Spleen (tissue), 7 donors: ENCODE measurements around the gene SPDYE6.
A peak's percentile ranks its signal among the peaks of the same experiment; 100 is the strongest.

Source experiments
- POLR2A ChIP-seq, 3 donors: fragments of 450-650 bp; IDR thresholded peaks; one replicate each; pipeline ENCODE4 v1.5.1; 2017; ENCODE audit warnings: antibody characterized with exemption in 3 of 3, mild to moderate bottlenecking in 1 of 3
- POLR2AphosphoS5 ChIP-seq, 3 donors: sonication (generic); formaldehyde crosslinking; IDR thresholded peaks; one replicate each; pipeline ENCODE4 v1.5.1; 2017; ENCODE audit warnings: antibody characterized with exemption in 3 of 3
- TF ChIP-seq, protein P1 (sequence below), 11 experiments: fragments of 200-600 bp in 7 of 11; fragments of 450-650 bp in 4 of 11; sonication (generic) in 4 of 11; IDR thresholded peaks in 8 of 11; conservative IDR thresholded peaks in 3 of 11; 1 replicate in 7 of 11; 2 replicates in 4 of 11; pipeline versions ENCODE4 v1.4.0 to v1.8.0; 2016 to 2021; ENCODE audit warnings: antibody characterized with exemption in 11 of 11, inconsistent platforms in 4 of 11, mild to moderate bottlenecking in 1 of 11
- donor health status: DM: no; HTN: no; CAD: no; lungs with moderate emphysema.
- donor health status: DM: no; HTN: no; CAD: no.
- donor health status: DM: no; HTN: no; CAD: no.

DNA sequence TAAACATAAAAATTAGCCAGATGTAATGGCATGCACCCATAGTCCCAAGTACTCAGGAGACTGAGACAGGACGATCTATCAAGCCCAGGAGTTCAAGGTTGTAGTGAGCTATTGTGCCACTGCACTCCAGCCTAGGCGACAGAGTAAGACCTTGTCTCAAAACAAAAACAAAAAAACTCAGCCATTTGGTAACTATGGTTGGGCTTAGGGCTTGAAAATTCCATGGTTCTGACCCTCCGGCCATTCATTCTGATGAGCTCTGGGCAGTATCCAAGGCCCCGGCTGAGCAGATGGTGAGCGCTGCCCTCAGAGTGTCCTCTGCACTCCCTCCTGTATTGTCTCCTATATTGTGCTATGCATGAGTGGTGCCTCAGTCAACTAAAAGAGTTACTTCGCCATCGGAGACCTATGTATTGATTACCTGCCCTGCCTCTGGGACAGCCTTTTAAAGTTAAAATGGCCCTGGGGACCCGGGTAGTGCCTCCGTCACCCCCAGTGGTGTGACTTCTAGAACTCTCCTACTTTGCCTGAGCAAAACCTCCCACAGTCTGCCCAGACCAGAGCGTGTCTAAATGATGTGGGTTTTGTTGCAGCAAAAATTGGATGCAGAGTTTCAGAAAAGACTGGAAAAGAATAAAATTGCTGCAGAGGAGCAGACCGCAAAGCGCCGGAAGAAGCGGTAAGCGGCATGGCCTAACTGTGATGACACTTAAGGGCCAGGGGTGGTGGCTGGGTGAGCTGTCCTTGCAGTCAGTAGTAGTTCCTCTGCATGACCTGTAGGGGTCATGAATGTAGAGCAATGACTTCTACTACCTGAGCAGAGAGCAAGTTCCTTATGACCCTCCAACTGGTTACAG, 48.0 kb upstream of the SPDYE6 start:
- TF ChIP-seq POLR2AphosphoS5 (IDR thresholded peaks at IDR 0.05): peak in 1 of 3 donors; percentile 59
- TF ChIP-seq, protein P1, sequence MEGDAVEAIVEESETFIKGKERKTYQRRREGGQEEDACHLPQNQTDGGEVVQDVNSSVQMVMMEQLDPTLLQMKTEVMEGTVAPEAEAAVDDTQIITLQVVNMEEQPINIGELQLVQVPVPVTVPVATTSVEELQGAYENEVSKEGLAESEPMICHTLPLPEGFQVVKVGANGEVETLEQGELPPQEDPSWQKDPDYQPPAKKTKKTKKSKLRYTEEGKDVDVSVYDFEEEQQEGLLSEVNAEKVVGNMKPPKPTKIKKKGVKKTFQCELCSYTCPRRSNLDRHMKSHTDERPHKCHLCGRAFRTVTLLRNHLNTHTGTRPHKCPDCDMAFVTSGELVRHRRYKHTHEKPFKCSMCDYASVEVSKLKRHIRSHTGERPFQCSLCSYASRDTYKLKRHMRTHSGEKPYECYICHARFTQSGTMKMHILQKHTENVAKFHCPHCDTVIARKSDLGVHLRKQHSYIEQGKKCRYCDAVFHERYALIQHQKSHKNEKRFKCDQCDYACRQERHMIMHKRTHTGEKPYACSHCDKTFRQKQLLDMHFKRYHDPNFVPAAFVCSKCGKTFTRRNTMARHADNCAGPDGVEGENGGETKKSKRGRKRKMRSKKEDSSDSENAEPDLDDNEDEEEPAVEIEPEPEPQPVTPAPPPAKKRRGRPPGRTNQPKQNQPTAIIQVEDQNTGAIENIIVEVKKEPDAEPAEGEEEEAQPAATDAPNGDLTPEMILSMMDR (IDR thresholded peaks at IDR 0.05 in 8 of 11, conservative IDR thresholded peaks at IDR 0.05 in 3 of 11): peak; percentile 75 to 91 (median 86)
- no peak for TF ChIP-seq POLR2A (IDR thresholded peaks at IDR 0.05)
